K562 (cell line): Measurements from ENCODE around the gene EIF5. TPM values are rescaled to one million over a fixed set of nuclear protein-coding genes. Genes with fewer than 3 reads are reported as not detected.

Experiments
- ETS2 ChIP-seq: IDR thresholded peaks from 2 replicates; pipeline ENCODE4 v1.6.1; 2016; ENCODE audit warnings: borderline replicate concordance, missing genetic modification characterization, mild to moderate bottlenecking, moderate library complexity, missing compliant biosample characterization; ENCODE audit not compliant: poor library complexity, severe bottlenecking
- FOXM1 ChIP-seq, 2 experiments: fragments of 450-650 bp in 1 of 2; sonication (generic) in 1 of 2; formaldehyde crosslinking in 1 of 2; IDR thresholded peaks; 2 replicates each; pipeline versions ENCODE4 v1.6.1 to v1.9.0; 2017 to 2022; ENCODE audit warnings: low read depth in 2 of 2, mild to moderate bottlenecking in 2 of 2, missing genetic modification reagents in 1 of 2, moderate library complexity in 1 of 2
- SREBF1 ChIP-seq: fragments of 150-350 bp; IDR thresholded peaks from 2 replicates; pipeline ENCODE4 v1.6.1; 2014; ENCODE audit warnings: antibody characterized with exemption, low read depth, low read length, borderline replicate concordance
- ZNF324 ChIP-seq: fragments of 250-450 bp; sonication (Bioruptor Pico); IDR thresholded peaks from 2 replicates; pipeline ENCODE4 v1.4.0; 2020; ENCODE audit warnings: mild to moderate bottlenecking
- polyA plus RNA-seq, 8 experiments: library from polyadenylated mRNA; depleted of rRNA in 4 of 8; stranded (reverse) in 5 of 8; unstranded in 3 of 8; fragments of >200 nt; fragmentation: Nextera tagmentation in 2 of 8; fragmentation: Illumina TruSeq in 1 of 8; extraction: Ambion mirVana in 2 of 8; extraction: Trizol in 1 of 8; gene quantifications; 2 replicates each; pipeline versions ENCODE4 v1.2.1 to v1.2.3, GENCODE V29; 2011 to 2014; ENCODE audit warnings: inconsistent platforms in 1 of 8, missing spikeins in 1 of 8
- total RNA-seq, 7 experiments: library from RNA; depleted of rRNA in 6 of 7; stranded (reverse); fragments of >200 nt in 6 of 7; fragmentation: Illumina TruSeq in 2 of 7; extraction: Trizol in 2 of 7; gene quantifications; 2 replicates each; pipeline versions ENCODE4 v1.2.1 to v1.2.3, GENCODE V29; 2011 to 2021; ENCODE audit warnings: low replicate concordance in 1 of 7
- TF ChIP-seq, protein P1 (sequence below): sonication (generic); formaldehyde crosslinking; IDR thresholded peaks from 2 replicates; pipeline ENCODE4 v1.8.1; 2023; ENCODE audit warnings: mild to moderate bottlenecking, missing genetic modification reagents
- TF ChIP-seq, protein P2 (sequence below): fragments of 450-650 bp; IDR thresholded peaks from 2 replicates; pipeline ENCODE4 v1.6.1; 2016; ENCODE audit warnings: borderline replicate concordance

Gene EIF5
- total and polyA plus RNA-seq, 9 of the 15 experiments (the other 6 are each of a cell fraction or from before 2014, with no cell fraction given), result 92.7 to 442 (median 190) TPM

DNA sequence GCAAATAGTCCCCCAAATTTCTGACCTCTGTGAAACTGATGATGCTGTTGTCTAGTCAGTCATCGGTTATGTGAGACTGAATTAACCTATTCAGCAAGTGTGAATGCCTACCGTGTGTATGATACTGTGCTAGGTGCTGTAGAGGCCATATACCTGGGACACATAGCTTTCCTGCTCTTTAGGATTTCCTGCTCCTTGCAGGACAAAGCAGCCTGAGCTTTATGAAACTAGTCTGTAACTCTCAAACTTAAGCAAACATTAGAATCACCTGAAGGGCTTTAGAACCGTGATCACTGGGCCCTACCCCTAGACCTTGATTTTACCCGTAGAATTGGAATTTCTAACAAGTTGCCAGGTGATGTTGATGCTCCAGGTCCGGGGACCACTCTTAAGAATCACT lies 58.1 kb downstream of the EIF5 start (continued):
- TF ChIP-seq, protein P1, sequence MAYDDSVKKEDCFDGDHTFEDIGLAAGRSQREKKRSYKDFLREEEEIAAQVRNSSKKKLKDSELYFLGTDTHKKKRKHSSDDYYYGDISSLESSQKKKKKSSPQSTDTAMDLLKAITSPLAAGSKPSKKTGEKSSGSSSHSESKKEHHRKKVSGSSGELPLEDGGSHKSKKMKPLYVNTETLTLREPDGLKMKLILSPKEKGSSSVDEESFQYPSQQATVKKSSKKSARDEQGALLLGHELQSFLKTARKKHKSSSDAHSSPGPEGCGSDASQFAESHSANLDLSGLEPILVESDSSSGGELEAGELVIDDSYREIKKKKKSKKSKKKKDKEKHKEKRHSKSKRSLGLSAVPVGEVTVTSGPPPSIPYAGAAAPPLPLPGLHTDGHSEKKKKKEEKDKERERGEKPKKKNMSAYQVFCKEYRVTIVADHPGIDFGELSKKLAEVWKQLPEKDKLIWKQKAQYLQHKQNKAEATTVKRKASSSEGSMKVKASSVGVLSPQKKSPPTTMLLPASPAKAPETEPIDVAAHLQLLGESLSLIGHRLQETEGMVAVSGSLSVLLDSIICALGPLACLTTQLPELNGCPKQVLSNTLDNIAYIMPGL (CRISPR knock-in tag), result no peak
- TF ChIP-seq ZNF324 (CRISPR knock-in tag) (no peak), SREBF1 (no peak), ETS2 (tag) (no peak), FOXM1 (IDR thresholded peaks at IDR 0.05; ENCODE audit: low read depth) (no peak), FOXM1 (CRISPR knock-in tag; IDR thresholded peaks at IDR 0.05; ENCODE audit: low read depth) (no peak)
- TF ChIP-seq, protein P2, sequence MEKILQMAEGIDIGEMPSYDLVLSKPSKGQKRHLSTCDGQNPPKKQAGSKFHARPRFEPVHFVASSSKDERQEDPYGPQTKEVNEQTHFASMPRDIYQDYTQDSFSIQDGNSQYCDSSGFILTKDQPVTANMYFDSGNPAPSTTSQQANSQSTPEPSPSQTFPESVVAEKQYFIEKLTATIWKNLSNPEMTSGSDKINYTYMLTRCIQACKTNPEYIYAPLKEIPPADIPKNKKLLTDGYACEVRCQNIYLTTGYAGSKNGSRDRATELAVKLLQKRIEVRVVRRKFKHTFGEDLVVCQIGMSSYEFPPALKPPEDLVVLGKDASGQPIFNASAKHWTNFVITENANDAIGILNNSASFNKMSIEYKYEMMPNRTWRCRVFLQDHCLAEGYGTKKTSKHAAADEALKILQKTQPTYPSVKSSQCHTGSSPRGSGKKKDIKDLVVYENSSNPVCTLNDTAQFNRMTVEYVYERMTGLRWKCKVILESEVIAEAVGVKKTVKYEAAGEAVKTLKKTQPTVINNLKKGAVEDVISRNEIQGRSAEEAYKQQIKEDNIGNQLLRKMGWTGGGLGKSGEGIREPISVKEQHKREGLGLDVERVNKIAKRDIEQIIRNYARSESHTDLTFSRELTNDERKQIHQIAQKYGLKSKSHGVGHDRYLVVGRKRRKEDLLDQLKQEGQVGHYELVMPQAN, result no peak
